GM18951 (cell line): ENCODE results near the gene TOPORS.

Experiments
- POLR2A ChIP-seq: IDR thresholded peaks from 4 replicates; pipeline ENCODE4 v1.6.1; 2011; ENCODE audit warnings: mild to moderate bottlenecking; ENCODE audit not compliant: insufficient read length, insufficient read depth; ENCODE audit errors: extremely low read depth
- in situ Hi-C: fragments of 300-500 bp; cut with MboI; formaldehyde crosslinking; loops from one replicate; pipeline ENCODE4 v1.12.0; 2022; ENCODE audit warnings: low sequenced_read_pairs, mixed read lengths, inconsistent platforms; ENCODE audit not compliant: unreplicated experiment

Gene TOPORS

DNA sequence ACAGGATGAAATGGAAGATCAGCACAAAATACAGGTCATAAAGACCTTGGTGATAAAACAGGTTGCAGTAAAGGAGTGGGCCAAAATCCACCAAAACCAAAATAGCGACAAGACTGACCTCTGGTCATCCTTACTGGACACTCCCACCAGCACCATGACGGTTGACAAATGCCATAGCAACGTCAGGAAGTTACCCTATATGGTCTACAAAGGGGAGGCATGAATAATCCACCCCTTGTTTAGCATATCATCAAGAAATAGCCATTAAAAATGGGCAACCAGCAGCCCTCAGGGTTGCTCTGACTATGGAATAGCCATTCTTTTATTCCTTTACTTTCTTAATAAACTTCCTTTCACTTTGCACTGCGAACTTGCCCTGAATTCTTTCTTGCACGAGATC lies 26.6 kb upstream of the TOPORS start:
- no peak for TF ChIP-seq POLR2A
- in situ Hi-C loops: loop anchor here (5.0 kb wide), 2 partner anchors 202 to 388 kb away; no protein-coding TSS in a partner anchor

DNA sequence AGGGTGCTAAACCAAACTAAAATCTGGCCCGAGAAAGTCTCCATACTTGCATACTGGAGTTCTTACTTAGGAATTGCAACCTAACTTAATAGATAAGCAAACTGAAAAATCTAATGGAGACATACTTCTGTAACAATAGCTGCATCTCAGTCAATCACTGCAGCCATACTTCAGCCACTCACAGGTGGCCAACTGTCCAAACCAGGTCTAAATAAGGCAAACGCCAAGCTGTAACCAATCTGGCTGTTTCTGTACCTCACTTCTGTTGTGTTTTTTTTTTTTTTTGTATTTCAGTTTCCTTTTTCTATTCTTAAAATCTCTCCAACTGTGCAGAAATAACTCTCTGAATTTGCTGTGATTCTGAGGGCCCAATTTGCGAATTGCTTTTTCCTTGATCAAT lies 24.9 kb upstream of the TOPORS start:
- TF ChIP-seq POLR2A: no peak
- in situ Hi-C loops: loop anchor here (5.0 kb wide), 2 partner anchors 200 to 390 kb away; no protein-coding TSS in a partner anchor

DNA sequence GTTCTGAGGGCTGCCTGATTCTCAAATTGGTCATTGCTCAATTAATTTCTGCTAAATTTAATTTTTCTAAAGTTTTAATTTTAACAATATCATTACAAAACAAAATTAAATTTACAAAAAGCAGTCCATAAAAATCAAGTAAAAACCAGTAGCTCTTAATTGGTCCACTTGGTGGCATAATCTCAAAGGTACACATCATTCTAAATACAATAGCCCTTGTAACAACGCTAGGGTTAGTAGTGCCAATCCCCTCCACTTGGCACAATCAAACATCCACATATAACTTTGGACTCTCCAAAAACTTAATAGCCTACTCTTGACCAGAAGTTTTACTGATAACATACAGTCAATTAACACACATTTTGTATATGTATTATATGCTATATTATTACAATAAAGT lies 22.5 kb upstream of the TOPORS start:
- in situ Hi-C loops: loop anchor here (5.0 kb wide), 2 partner anchors 198 to 392 kb away; no protein-coding TSS in a partner anchor
- no peak for TF ChIP-seq POLR2A

DNA sequence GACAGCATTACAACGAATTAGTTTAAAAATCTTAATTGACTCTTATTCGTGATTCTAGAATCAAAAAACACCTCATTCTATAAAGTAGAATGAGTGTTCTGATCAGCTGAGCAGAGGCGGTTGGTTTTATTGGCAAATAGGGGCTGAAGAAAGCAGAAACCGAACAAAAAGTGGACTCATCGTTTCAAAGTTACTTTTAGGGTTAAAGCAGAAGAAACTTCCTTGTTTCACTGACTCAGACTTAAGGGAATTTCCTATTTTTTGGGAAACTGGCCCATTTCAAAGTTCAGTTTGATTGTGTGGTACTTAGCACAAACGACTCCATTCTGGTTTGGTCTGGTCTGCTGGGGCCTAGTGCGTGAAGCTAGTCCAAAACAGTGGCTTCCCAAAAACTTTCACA lies 21.4 kb upstream of the TOPORS start:
- in situ Hi-C loops: no loop called here
- TF ChIP-seq POLR2A: no peak

DNA sequence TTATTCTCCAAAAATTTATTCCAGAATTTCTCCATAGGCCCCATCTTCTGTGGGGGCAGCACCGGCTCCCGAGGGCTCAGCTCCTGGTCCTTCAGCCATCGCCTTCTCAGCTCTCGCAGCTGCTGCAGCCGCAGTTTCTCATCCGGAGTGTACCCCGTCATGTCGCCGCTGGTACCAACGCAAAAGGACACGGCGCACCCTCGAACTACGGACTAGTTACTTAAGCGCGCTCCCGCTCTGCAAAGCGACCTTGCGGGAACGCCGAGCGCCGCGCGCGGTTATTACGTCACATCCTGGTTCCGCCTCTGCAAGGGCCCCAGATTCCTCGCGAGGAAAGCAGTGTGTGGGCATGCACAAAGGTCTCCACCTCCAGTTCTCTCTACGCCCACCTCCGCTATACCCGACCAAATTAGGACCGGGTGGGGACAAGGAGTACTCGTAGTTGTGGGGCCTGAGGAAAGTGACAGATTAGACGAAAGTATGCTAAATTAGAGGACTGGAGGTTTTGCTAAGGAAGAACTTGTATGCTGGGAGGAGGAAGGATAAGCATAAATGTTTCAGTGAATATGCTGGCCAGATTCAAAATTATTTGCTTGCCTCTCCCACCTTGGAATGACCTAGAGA lies 20.6 kb upstream of the TOPORS start, which contains the start of gene NDUFB6:
Gene NDUFB6 (minus strand): TSS at position 260 of the 624 bp plus-strand sequence. CDS start 99 bp downstream, at position 161.
- in situ Hi-C loops: no loop called here
- TF ChIP-seq POLR2A: peak; percentile 83

DNA sequence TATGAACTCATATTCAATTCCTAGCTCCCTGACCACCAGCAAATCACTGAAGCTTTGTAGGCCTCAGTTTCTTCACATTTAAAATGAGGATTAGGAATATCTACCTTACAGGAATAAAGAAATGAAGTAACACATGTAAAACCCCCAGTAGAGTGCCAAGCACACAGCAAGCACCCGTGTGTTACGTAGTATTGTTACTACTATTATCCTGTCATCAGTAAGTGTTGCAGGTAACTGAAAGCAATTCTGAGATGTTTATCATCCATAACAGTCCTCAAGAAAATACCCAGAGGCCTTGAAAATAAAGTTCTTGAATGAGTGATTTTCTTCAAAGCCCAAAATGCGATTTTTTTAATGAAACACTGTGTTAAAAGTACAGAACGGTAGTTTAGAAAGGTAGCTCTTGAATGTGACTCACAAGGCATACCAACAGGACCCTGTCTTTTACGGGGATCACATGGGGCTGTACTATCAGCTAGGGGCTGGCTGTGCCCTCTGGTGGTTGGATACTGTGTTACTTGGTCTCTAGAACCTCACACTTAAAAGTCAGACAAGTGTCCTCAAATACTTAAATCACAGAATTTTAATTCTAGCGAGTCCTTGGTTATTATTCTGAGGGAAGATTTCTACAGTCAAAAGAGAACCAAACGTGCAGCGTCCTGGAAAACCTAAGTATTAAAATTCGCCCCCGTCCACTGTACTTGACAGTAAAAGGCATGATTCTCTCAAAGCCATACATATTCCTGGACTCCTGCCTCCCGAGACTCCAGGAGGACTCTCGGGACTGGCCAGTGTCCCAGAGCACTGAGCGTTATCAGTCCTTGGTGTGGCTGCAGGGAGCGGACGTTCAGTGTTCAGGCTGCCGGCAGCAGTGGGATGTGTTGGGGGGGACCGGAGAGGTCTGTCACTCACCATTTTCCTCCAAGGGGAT lies 19.8 kb upstream of the TOPORS start:
- in situ Hi-C loops: no loop called here
- no peak for TF ChIP-seq POLR2A

DNA sequence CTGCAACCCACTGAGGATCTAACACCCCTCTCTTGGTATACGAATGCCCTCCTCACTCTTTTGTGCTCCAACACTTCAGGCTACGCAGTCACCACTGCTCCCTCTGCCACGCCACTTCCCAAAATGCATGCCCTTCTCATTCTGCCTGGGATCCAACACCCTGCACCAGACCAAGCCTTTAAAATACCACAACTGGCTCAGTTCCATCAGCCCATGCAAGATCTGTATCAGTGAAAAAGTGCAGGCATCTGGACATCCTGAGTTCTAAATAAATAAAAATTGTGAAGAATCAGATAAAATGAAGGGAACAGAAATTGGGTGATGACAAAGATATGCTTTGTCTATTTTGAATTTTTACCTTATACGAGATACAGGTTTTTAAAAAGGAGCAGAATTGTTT lies 17.9 kb upstream of the TOPORS start:
- no peak for TF ChIP-seq POLR2A
- in situ Hi-C loops: no loop called here

DNA sequence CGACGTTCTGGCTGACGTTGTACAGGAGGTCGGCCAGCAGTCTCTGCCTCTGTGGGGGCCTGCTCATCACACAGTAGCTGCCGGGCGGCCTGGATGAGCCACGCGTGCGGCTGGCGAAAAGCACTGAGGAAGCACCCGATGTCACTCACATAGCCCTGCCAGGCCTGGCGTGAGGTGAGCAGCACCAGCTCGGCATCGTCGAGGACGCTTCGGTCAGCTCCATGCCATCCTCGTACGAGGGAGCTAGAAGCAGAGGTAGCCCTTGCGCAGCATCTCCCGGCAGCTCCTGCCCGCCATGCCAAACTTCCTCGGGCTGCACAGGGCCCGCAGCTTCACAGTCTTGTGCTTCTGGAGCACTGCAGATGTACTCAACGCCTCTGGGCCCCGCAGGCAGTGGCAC lies 14.4 kb upstream of the TOPORS start:
- in situ Hi-C loops: no loop called here
- TF ChIP-seq POLR2A: no peak

DNA sequence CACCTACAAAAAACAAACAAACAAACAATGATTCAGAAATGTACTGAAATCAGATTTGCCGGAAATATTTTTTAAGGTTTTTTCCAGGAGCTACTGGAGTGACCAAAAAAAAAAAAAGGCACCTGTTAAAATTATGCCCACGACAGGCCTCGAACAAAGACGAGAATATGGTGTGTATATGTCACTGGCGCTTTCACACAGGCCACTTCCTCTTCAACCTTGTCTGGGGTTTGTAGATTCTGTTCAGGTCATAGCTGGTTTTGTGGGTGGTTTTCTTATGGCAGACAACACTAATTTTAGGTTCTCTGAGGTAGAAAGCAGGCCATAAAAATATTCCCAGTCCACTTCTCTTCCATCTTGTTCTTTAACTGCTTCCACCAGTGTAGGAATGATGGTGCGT lies 13.6 kb upstream of the TOPORS start:
- no peak for TF ChIP-seq POLR2A
- in situ Hi-C loops: no loop called here

DNA sequence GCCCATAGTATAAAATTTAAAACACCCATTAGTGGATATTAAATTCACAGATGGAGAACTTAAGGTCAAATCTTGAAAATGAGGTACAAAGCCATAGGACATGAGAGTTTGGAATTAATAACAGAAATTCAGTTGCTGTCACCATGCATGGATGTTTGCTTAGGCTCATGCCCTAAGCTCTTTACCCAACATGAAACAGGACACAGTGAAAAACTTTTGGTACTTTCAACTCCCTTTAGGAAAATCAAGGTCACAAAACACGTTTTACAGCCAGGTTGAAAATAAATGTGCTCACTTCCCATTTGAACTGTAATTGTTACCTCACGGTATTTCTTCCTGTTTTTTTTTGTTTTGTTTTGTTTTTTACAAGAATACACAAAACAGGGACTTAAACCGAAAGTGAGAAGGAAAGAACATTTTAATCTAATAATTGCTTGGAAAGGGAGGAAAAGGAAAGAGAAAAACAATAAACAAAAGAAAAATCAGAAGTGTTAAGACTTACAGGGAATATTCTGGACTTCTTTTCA lies 6.1 kb upstream of the TOPORS start:
- in situ Hi-C loops: no loop called here

DNA sequence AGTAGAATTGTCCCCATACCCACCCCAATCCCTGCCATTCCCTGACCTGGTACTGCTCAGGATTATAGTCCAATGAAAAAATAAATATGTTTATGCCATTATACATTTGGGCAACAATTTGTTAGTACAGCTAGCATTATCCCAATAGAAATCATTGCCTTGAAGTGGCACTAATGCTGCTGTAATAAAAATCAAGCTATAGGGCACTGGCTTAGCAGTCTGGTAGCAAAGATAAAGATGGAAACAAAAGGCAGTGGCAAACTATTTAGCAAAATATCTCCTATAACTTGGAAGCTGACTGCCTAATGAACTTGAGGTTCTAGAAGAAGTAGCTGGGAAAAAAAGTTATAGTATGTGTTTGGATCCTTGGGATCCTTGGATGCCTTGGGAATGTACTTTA lies 2.2 kb upstream of the TOPORS start:
- in situ Hi-C loops: no loop called here
- TF ChIP-seq POLR2A: no peak

More for the DNA sequence above, 6.1 kb upstream of the TOPORS start:
- TF ChIP-seq POLR2A: no peak

DNA sequence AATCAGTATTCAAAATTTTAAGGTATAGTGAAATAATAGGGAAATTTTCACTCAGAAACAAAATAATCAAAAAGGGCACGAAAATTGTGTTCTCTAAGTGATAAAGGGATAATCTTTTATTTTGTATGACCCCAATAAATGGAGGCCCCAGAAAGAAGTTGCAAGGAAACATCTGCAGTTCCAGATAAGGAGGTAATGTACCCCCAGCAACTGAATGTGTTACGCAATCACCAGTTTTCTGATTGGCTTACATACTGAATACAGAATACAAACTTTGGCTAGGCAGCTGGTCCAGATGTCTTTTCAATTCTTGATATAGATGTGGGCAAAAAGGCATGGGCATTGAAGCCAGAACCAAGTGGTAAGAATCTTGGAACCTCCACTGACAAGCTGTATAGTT lies 1.7 kb upstream of the TOPORS start:
- in situ Hi-C loops: no loop called here
- no peak for TF ChIP-seq POLR2A

DNA sequence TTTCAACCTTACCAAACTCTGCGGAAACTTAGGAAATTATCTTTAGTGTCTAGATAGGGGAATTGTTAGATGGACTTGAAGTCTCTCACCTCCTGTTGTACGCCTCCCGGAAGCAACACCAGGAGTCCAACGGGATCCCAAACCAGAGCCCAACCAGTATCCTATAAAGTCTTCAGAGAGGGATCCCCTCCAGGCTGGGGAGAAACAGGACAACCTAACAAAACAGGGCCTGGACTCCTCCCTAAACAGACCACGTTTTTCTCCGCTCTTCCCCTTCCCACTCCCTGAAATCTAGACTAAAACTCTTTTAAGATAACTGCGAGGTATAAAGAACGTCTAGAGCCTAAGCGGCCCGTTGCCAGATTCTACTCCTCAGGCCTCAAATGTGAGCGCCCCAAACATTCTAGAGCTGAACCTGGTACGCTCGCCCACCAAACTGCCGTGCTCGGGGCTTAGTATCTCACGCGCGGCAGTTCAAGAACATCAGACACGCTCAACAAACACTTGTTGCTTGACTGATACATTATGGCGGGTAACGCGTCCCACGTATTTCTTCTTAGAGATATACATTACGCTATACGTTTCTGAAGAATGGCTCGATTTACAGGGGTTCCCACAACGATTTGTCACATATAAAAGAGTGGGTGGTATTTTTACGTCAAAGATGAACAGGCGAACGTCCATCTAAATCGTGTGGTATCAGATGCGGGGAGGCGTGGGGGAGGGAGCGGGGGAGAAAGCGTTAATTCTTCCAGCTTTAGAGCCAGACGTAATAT lies 922 bp downstream of the TOPORS start:
- TF ChIP-seq POLR2A: no peak
- in situ Hi-C loops: no loop called here

DNA sequence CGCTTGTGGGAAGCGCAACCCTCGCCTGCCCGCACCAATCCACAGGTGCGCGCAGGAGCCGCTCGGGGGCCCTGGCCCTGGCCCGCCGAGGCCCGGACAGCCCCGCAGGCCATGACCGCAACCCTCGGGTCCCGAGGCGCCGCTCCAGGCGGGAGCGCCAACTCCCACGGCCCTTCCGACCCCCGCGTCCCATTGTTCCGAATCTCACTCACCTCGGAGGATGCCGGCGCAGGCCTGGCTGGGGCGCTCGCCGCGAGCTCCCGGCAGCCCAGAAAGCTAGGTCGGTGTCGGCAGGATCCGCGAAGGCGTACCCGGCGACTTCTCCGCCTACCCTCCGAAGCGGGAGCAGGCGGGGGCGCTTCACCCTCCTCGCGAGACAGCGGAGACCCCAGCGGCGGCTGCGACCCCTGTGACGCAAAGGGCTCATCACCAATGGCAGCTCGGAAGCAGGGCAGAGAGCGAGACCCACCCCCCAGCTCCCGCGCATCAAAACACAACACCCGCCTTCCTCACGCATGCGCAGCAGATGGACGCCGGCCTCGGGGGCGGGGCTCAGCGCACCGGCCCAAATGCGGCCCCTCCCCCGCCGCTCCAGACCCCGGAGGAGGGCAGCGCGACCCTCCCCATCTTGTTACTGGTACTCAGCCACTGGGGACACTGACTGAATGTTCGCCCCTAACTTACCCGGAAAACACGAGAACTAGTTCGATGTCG lies 1.7 kb downstream of the TOPORS start:
- in situ Hi-C loops: no loop called here
- peak; percentile 54 for TF ChIP-seq POLR2A
